HepG2 (cell line): ENCODE measurements around the gene CD163L1. TPM values are rescaled to one million over a fixed set of nuclear protein-coding genes. Genes with fewer than 3 reads are reported as not detected.

ENCODE experiments used
- ATAC-seq: fragments of 200-7000 bp; cut with Tn5 transposase; 3 replicates; pipeline ENCODE4 v1.9.1; 2020; ENCODE audit warnings: mild to moderate bottlenecking, moderate library complexity
- BruUV-seq: library from RNA; stranded (reverse); fragments of 400-500 nt; replicated peaks from 2 replicates; lab custom pipeline; 2021; lab: Mats Ljungman, UMichigan
- CTCF ChIA-PET: fragments of 300-600 bp; formaldehyde crosslinking; extraction: SDS; loops from one replicate; lab custom pipeline; 2021; ENCODE audit warnings: low total read pairs, inconsistent platforms, low intra/inter-chr PET ratio; lab: Yijun Ruan, JAX
- POLR2A ChIA-PET: fragments of 350-600 bp; sonication (Branson Sonifier 250); formaldehyde crosslinking; loops from one replicate; lab custom pipeline; 2020; ENCODE audit warnings: antibody characterized with exemption, inconsistent platforms; lab: Yijun Ruan, JAX
- DNase-seq: peaks from one replicate; pipeline ENCODE4 v3.0.0-alpha.2; 2015; ENCODE audit warnings: low spot score
- FAIRE-seq: peaks from 3 replicates; lab custom pipeline; 2011; peaks lifted over from hg19 to GRCh38; lab: Jason Lieb, UNC
- H2AFZ ChIP-seq: one replicate; pipeline ENCODE4 v1.6.1; 2011; ENCODE audit warnings: low read length, inconsistent platforms
- H3K27ac ChIP-seq: fragments of 300-600 bp; 3 replicates; pipeline ENCODE4 v1.8.0; 2011; ENCODE audit warnings: mixed run types, mild to moderate bottlenecking, mixed read lengths, low read length, inconsistent platforms; ENCODE audit not compliant: insufficient read depth; ENCODE audit errors: extremely low read length
- H3K27me3 ChIP-seq, 2 experiments: fragments of 200-600 bp in 1 of 2; 2 replicates in 1 of 2; 3 replicates in 1 of 2; pipeline versions ENCODE4 v1.6.0 to v1.8.0; 2011; ENCODE audit warnings: low read length in 2 of 2, mild to moderate bottlenecking in 2 of 2, moderate library complexity in 2 of 2, inconsistent platforms in 1 of 2; ENCODE audit not compliant: insufficient read depth in 2 of 2, control insufficient read depth in 1 of 2
- H3K36me3 ChIP-seq, 2 experiments: fragments of 200-600 bp in 1 of 2; replicated peaks in 1 of 2; 2 replicates in 1 of 2; 3 replicates in 1 of 2; pipeline versions ENCODE4 v1.5.1 to v1.8.0; 2011; ENCODE audit warnings: low read length in 2 of 2, inconsistent platforms in 1 of 2; ENCODE audit not compliant: insufficient read depth in 2 of 2, control insufficient read depth in 1 of 2
- H3K4me1 ChIP-seq: 2 replicates; pipeline ENCODE4 v1.5.1; 2012; ENCODE audit warnings: low read length, inconsistent platforms; ENCODE audit not compliant: insufficient read depth
- H3K4me2 ChIP-seq: 2 replicates; pipeline ENCODE4 v1.6.0; 2011; ENCODE audit warnings: low read depth, low read length, inconsistent platforms
- H3K4me3 ChIP-seq, 3 experiments: fragments of 200-600 bp in 1 of 3; sonication (generic), shearing (Covaris generic) in 1 of 3; replicated peaks in 1 of 3; 2 replicates each; pipeline ENCODE4 v1.5.1; 2011 to 2016; ENCODE audit warnings: low read length in 3 of 3, inconsistent platforms in 2 of 3, low read depth in 2 of 3, mild to moderate bottlenecking in 2 of 3, control low read depth in 1 of 3, mixed read lengths in 1 of 3; ENCODE audit not compliant: insufficient read depth in 1 of 3
- H3K79me2 ChIP-seq: one replicate; pipeline ENCODE4 v1.6.1; 2011; ENCODE audit warnings: low read length, inconsistent platforms; ENCODE audit not compliant: insufficient read depth
- H3K9ac ChIP-seq: 2 replicates; pipeline ENCODE4 v1.6.0; 2011; ENCODE audit warnings: mild to moderate bottlenecking, low read depth, low read length, inconsistent platforms; ENCODE audit not compliant: insufficient read depth
- H3K9me3 ChIP-seq: 2 replicates; pipeline ENCODE4 v1.5.1; 2012; ENCODE audit warnings: mild to moderate bottlenecking, low read length
- H4K20me1 ChIP-seq: 2 replicates; pipeline ENCODE4 v1.6.0; 2011; ENCODE audit warnings: inconsistent platforms, mild to moderate bottlenecking, low read length, moderate library complexity; ENCODE audit not compliant: insufficient read depth
- GTF3A ChIP-seq: sonication (generic); formaldehyde crosslinking; conservative IDR thresholded peaks from 2 replicates; pipeline ENCODE4 v1.4.0; 2020; ENCODE audit warnings: mild to moderate bottlenecking, missing genetic modification reagents
- KLF15 ChIP-seq: sonication (generic); formaldehyde crosslinking; IDR thresholded peaks from 2 replicates; pipeline ENCODE4 v1.8.1; 2023; ENCODE audit warnings: borderline replicate concordance, mild to moderate bottlenecking, inconsistent platforms, missing genetic modification reagents, mixed read lengths
- SALL1 ChIP-seq: sonication (generic); formaldehyde crosslinking; IDR thresholded peaks from 2 replicates; pipeline ENCODE4 v1.8.0; 2022; ENCODE audit warnings: mild to moderate bottlenecking, missing genetic modification reagents
- ZKSCAN5 ChIP-seq: sonication (generic); formaldehyde crosslinking; IDR thresholded peaks from 2 replicates; pipeline ENCODE4 v1.5.1; 2020; ENCODE audit warnings: mild to moderate bottlenecking, missing genetic modification reagents
- ZMYM4 ChIP-seq: sonication (generic); formaldehyde crosslinking; IDR thresholded peaks from 2 replicates; pipeline ENCODE4 v1.8.1; 2023; ENCODE audit warnings: mild to moderate bottlenecking, missing genetic modification reagents
- ZNF280D ChIP-seq: sonication (generic); formaldehyde crosslinking; IDR thresholded peaks from 2 replicates; pipeline ENCODE4 v1.5.1; 2020; ENCODE audit warnings: mild to moderate bottlenecking, missing genetic modification reagents
- ZNF614 ChIP-seq: IDR thresholded peaks from 2 replicates; pipeline ENCODE4 v1.6.1; 2018; ENCODE audit warnings: missing biosample characterization, missing genetic modification reagents, inconsistent platforms, borderline replicate concordance
- ZNF619 ChIP-seq: sonication (generic); formaldehyde crosslinking; IDR thresholded peaks from 2 replicates; pipeline ENCODE4 v1.4.0; 2020; ENCODE audit warnings: mild to moderate bottlenecking, missing genetic modification reagents
- ZNF773 ChIP-seq: sonication (generic); formaldehyde crosslinking; IDR thresholded peaks from 2 replicates; pipeline ENCODE4 v1.4.0; 2020; ENCODE audit warnings: missing genetic modification reagents, borderline replicate concordance
- ZNF816 ChIP-seq: sonication (generic); formaldehyde crosslinking; IDR thresholded peaks from 2 replicates; pipeline ENCODE4 v1.8.0; 2022; ENCODE audit warnings: missing genetic modification reagents, mild to moderate bottlenecking, borderline replicate concordance
- ZNF839 ChIP-seq: sonication (generic); formaldehyde crosslinking; IDR thresholded peaks from 2 replicates; pipeline ENCODE4 v1.4.0; 2020; ENCODE audit warnings: missing genetic modification reagents, mild to moderate bottlenecking, borderline replicate concordance
- WGBS: methylation state at CpG from one replicate; pipeline ENCODE4 v1.1.6; 2017; ENCODE audit warnings: low lambda C conversion rate; 5-methylcytosine and 5-hydroxymethylcytosine counted together
- in situ Hi-C: cut with HindIII; loops from 2 replicates; pipeline ENCODE4 v1.10.0; 2017; ENCODE audit warnings: low pct_unique_long_range_greater_than_20kb; ENCODE audit not compliant: extremely low pct_ligation_motif_present
- intact Hi-C: fragments of 100-400 bp; cut with micrococcal nuclease; formaldehyde crosslinking; loops from one replicate; pipeline ENCODE4 v1.10.0; 2022; ENCODE audit not compliant: unreplicated experiment
- polyA plus RNA-seq, 8 experiments: library from polyadenylated mRNA; depleted of rRNA in 3 of 8; stranded (reverse) in 7 of 8; unstranded in 1 of 8; fragments of >200 nt; fragmentation: Illumina TruSeq in 4 of 8; extraction: Trizol in 4 of 8; gene quantifications; 2 replicates each; pipeline versions ENCODE4 v1.2.1 to v1.2.3, GENCODE V29; 2011 to 2016; ENCODE audit warnings: low read depth in 4 of 8, missing spikeins in 1 of 8, mixed read lengths in 1 of 8; ENCODE audit not compliant: insufficient read depth in 1 of 8
- total RNA-seq, 5 experiments: library from RNA; depleted of rRNA; stranded (reverse); fragments of >200 nt; fragmentation: Illumina TruSeq; extraction: Trizol; gene quantifications; 2 replicates each; pipeline ENCODE4 v1.2.3, GENCODE V29; 2016; ENCODE audit warnings: low read depth in 1 of 5
- TF ChIP-seq, protein P1 (sequence below): sonication (generic); formaldehyde crosslinking; IDR thresholded peaks from 2 replicates; pipeline ENCODE4 v1.4.0; 2020; ENCODE audit warnings: mild to moderate bottlenecking, missing genetic modification reagents
- TF ChIP-seq, protein P2 (sequence below): sonication (generic); formaldehyde crosslinking; IDR thresholded peaks from 2 replicates; pipeline ENCODE4 v1.8.0; 2022; ENCODE audit warnings: mild to moderate bottlenecking, missing genetic modification reagents, borderline replicate concordance
- TF ChIP-seq, protein P3 (sequence below): sonication (generic); formaldehyde crosslinking; conservative IDR thresholded peaks from 2 replicates; pipeline ENCODE4 v1.4.0; 2020; ENCODE audit warnings: missing genetic modification reagents

The CD163L1 gene
- total and polyA plus RNA-seq, 2 of the 13 experiments (the other 11 are each of a cell fraction or from before 2014, with no cell fraction given), result 3.4 to 6.8 TPM

DNA sequence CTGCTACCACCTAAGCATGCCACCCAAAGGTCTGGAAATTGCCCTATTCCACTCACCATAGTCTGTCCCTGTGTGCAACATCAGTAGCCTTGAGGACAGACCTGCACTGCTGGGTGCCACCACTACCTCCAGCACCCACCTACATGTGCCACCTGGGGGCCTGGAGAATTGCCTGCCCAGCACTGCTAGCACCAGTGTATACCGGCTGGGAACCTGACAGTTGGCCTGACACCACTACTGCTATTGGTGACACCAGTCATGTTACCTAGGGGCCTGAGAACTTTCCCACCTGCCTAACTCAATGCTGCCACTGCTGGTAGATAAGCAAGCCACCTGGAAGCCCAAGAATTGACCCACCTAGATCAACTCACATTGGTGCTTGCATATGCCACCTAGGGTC is 60.8 kb downstream of the CD163L1 start (continued):
- TF ChIP-seq, protein P1, sequence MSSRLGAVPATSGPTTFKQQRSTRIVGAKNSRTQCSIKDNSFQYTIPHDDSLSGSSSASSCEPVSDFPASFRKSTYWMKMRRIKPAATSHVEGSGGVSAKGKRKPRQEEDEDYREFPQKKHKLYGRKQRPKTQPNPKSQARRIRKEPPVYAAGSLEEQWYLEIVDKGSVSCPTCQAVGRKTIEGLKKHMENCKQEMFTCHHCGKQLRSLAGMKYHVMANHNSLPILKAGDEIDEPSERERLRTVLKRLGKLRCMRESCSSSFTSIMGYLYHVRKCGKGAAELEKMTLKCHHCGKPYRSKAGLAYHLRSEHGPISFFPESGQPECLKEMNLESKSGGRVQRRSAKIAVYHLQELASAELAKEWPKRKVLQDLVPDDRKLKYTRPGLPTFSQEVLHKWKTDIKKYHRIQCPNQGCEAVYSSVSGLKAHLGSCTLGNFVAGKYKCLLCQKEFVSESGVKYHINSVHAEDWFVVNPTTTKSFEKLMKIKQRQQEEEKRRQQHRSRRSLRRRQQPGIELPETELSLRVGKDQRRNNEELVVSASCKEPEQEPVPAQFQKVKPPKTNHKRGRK (CRISPR knock-in tag), result no peak
- no peak for TF ChIP-seq ZMYM4 (CRISPR knock-in tag)
- TF ChIP-seq GTF3A, result no peak
- TF ChIP-seq ZNF614, result no peak
- TF ChIP-seq ZNF839 (CRISPR knock-in tag), result no peak
- TF ChIP-seq ZNF773 (CRISPR knock-in tag), result no peak
- no peak for TF ChIP-seq SALL1 (CRISPR knock-in tag)
- no peak for TF ChIP-seq ZNF816 (CRISPR knock-in tag)
- TF ChIP-seq ZNF619, result no peak
- TF ChIP-seq, protein P2, sequence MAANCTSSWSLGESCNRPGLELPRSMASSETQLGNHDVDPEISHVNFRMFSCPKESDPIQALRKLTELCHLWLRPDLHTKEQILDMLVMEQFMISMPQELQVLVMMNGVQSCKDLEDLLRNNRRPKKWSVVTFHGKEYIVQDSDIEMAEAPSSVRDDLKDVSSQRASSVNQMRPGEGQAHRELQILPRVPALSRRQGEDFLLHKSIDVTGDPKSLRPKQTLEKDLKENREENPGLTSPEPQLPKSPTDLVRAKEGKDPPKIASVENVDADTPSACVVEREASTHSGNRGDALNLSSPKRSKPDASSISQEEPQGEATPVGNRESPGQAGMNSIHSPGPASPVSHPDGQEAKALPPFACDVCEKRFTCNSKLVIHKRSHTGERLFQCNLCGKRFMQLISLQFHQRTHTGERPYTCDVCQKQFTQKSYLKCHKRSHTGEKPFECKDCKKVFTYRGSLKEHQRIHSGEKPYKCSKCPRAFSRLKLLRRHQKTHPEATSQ (CRISPR knock-in tag), result no peak

- no peak overlapping the region for H3K4me3 ChIP-seq
- H3K9ac ChIP-seq, result no peak overlapping the region
- peaks cover 13% of the 10 kb centered on the region for H3K4me1 ChIP-seq
- H3K27ac ChIP-seq, result no peak overlapping the region
- ATAC-seq (no peak), DNase-seq (no peak), FAIRE-seq (no peak)
- H3K9me3 ChIP-seq, result no peaks in the 10 kb centered on the region
- intact Hi-C loops, result no loop called here
- no peaks in the 10 kb centered on the region for H3K79me2 ChIP-seq
- ChIA-PET POLR2A (no interaction called here), CTCF (no interaction called here)
- H2AFZ ChIP-seq, result no peak overlapping the region
- H3K4me2 ChIP-seq, result no peak overlapping the region
- in situ Hi-C loops, result loop anchor here (10.0 kb wide), 2 partner anchors 151 to 259 kb away; no protein-coding TSS in a partner anchor
- no peaks in the 10 kb centered on the region; a peak in 1 of 5 replicates for H3K27me3 ChIP-seq
- 24% methylated on average over 1 of the region's 1 CpG for WGBS
- no peaks in the 10 kb centered on the region for H4K20me1 ChIP-seq
- no TSS peak for BruUV-seq
- no peaks in the 10 kb centered on the region for H3K36me3 ChIP-seq
- TF ChIP-seq ZNF280D (CRISPR knock-in tag) (no peak), KLF15 (CRISPR knock-in tag) (no peak), ZKSCAN5 (CRISPR knock-in tag) (no peak)
- TF ChIP-seq, protein P3, sequence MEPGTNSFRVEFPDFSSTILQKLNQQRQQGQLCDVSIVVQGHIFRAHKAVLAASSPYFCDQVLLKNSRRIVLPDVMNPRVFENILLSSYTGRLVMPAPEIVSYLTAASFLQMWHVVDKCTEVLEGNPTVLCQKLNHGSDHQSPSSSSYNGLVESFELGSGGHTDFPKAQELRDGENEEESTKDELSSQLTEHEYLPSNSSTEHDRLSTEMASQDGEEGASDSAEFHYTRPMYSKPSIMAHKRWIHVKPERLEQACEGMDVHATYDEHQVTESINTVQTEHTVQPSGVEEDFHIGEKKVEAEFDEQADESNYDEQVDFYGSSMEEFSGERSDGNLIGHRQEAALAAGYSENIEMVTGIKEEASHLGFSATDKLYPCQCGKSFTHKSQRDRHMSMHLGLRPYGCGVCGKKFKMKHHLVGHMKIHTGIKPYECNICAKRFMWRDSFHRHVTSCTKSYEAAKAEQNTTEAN (CRISPR knock-in tag), result no peak
Observed at GRCh38 chr12:7376196-7376595, 67.8 kb downstream of the CD163L1 start.
